Stimulated activated CD8-positive, alpha-beta memory T cell treated with anti-CD3 and anti-CD28 coated beads, Interleukin-4, amount 100 ng/mL, for 4 hours (primary cell): Measurements from ENCODE around the gene ZMYM5.
"Not testable (repeated sequence)": the region's sequence is repeated elsewhere in the genome, so short reads cannot be mapped to it uniquely, and the experiment has no call there.

ENCODE experiments used
- DNase-seq, 2 donors: peaks; one replicate each; pipeline ENCODE4 v3.0.0-alpha.2; 2020; ENCODE audit warnings: low read depth in 2 of 2, low spot score in 1 of 2

The ZMYM5 gene

GRCh38 chr13:19863323-19864023 is at the start of gene ZMYM5:
ZMYM5 (minus strand) TSS chr13:19863649; CDS start chr13:19852180, 11,469 bp downstream.
- DNase-seq, result peak; percentile 80 to 92

- no peak for DNase-seq
Measured at GRCh38 chr13:19910336-19911072, 47.1 kb upstream of the ZMYM5 start.

GRCh38 chr13:19908350-19908986 is 45.0 kb upstream of the ZMYM5 start:
- no peak for DNase-seq

GRCh38 chr13:19905487-19906195 is 42.2 kb upstream of the ZMYM5 start:
- not testable (repeated sequence) for DNase-seq

- DNase-seq, result no peak
Measured at GRCh38 chr13:19890030-19890429, 26.6 kb upstream of the ZMYM5 start.

- no peak for DNase-seq
Measured at GRCh38 chr13:19888799-19889198, 25.4 kb upstream of the ZMYM5 start.

GRCh38 chr13:19882231-19882630 is 18.8 kb upstream of the ZMYM5 start:
- DNase-seq, result no peak

GRCh38 chr13:19881641-19882040 is 18.2 kb upstream of the ZMYM5 start:
- no peak for DNase-seq

GRCh38 chr13:19864746-19865309 is 1.4 kb upstream of the ZMYM5 start:
- peak; percentile 38 to 54 for DNase-seq

- DNase-seq, result peak; percentile 20 to 25
Measured at GRCh38 chr13:19864024-19864745, 736 bp upstream of the ZMYM5 start.

GRCh38 chr13:19862481-19863313 is 752 bp downstream of the ZMYM5 start:
- DNase-seq, result no peak

GRCh38 chr13:19861762-19862161 is 1.7 kb downstream of the ZMYM5 start:
- DNase-seq, result no peak

GRCh38 chr13:19860884-19861655 is 2.4 kb downstream of the ZMYM5 start:
- DNase-seq, result no peak

- not testable (repeated sequence) for DNase-seq
Measured at GRCh38 chr13:19857637-19858036, 5.8 kb downstream of the ZMYM5 start.

- no peak for DNase-seq
Measured at GRCh38 chr13:19852766-19853165, 10.7 kb downstream of the ZMYM5 start.

GRCh38 chr13:19845758-19846157 is 17.7 kb downstream of the ZMYM5 start:
- no peak for DNase-seq

- DNase-seq, result no peak
Measured at GRCh38 chr13:19838865-19839275, 24.6 kb downstream of the ZMYM5 start.

GRCh38 chr13:19836472-19836871 is 27.0 kb downstream of the ZMYM5 start:
- no peak for DNase-seq

GRCh38 chr13:19834704-19835103 is 28.7 kb downstream of the ZMYM5 start:
- DNase-seq, result no peak
